CD14-positive monocyte (primary cell): ENCODE measurements around the gene SCN2B. TPM values are rescaled to one million over a fixed set of nuclear protein-coding genes. Genes with fewer than 3 reads are reported as not detected.

Experiments used
- DNase-seq, 3 donors: peaks; one replicate each; pipeline ENCODE4 v3.0.0-alpha.2; 2011 to 2022
- H2AFZ ChIP-seq: 2 replicates; pipeline ENCODE4 v1.6.0; 2012; ENCODE audit warnings: mild to moderate bottlenecking, low read depth, low read length, inconsistent platforms; ENCODE audit not compliant: insufficient read depth, poor library complexity, severe bottlenecking
- H3K27ac ChIP-seq, 2 donors: 1 replicate in 1 of 2; 2 replicates in 1 of 2; pipeline ENCODE4 v1.5.1; 2012 to 2013; ENCODE audit warnings: low read length in 2 of 2, control low read depth in 1 of 2, inconsistent platforms in 1 of 2, low read depth in 1 of 2, mild to moderate bottlenecking in 1 of 2
- H3K27me3 ChIP-seq, 2 donors: one replicate each; pipeline versions ENCODE4 v1.6.0 to v1.6.1; 2011 to 2013; ENCODE audit warnings: low read length in 2 of 2; ENCODE audit not compliant: control insufficient read depth in 2 of 2, insufficient read depth in 2 of 2
- H3K36me3 ChIP-seq, 2 donors: replicated peaks in 1 of 2; 1 replicate in 1 of 2; 2 replicates in 1 of 2; pipeline versions ENCODE4 v1.5.1 to v1.6.1; 2012 to 2013; ENCODE audit warnings: low read length in 2 of 2, control low read depth in 1 of 2, inconsistent platforms in 1 of 2, mild to moderate bottlenecking in 1 of 2; ENCODE audit not compliant: insufficient read depth in 2 of 2, control insufficient read depth in 1 of 2
- H3K4me1 ChIP-seq, 2 donors: 1 replicate in 1 of 2; 2 replicates in 1 of 2; pipeline versions ENCODE4 v1.5.1 to v1.6.1; 2012 to 2013; ENCODE audit warnings: low read length in 2 of 2, control low read depth in 1 of 2, inconsistent platforms in 1 of 2, mild to moderate bottlenecking in 1 of 2, moderate library complexity in 1 of 2; ENCODE audit not compliant: insufficient read depth in 2 of 2, control insufficient read depth in 1 of 2
- H3K4me2 ChIP-seq: replicated peaks from 2 replicates; pipeline ENCODE3; 2012; ENCODE audit warnings: low read length, moderate library complexity, mild to moderate bottlenecking; ENCODE audit not compliant: poor library complexity, severe bottlenecking; ENCODE audit errors: extremely low read depth
- H3K4me3 ChIP-seq, 3 experiments: fragments of 200-600 bp in 1 of 3; sonication (generic) in 1 of 3; replicated peaks in 1 of 3; 1 replicate in 2 of 3; 2 replicates in 1 of 3; pipeline ENCODE4 v1.5.1; 2011 to 2013; ENCODE audit warnings: low read length in 3 of 3, mild to moderate bottlenecking in 3 of 3, control low read depth in 2 of 3, low read depth in 2 of 3, inconsistent platforms in 1 of 3, moderate library complexity in 1 of 3
- H3K79me2 ChIP-seq: 2 replicates; pipeline ENCODE4 v1.6.0; 2012; ENCODE audit warnings: mild to moderate bottlenecking, control low read depth, inconsistent platforms, low read length, moderate library complexity; ENCODE audit not compliant: insufficient read depth
- H3K9ac ChIP-seq: 2 replicates; pipeline ENCODE4 v1.6.0; 2017; ENCODE audit warnings: low read length, mild to moderate bottlenecking; ENCODE audit not compliant: insufficient read depth, poor library complexity, severe bottlenecking
- H3K9me3 ChIP-seq, 2 donors: replicated peaks in 1 of 2; 1 replicate in 1 of 2; 2 replicates in 1 of 2; pipeline versions ENCODE4 v1.5.1 to v1.6.1; 2012 to 2013; ENCODE audit warnings: low read length in 2 of 2, control low read depth in 1 of 2; ENCODE audit not compliant: control insufficient read depth in 1 of 2, insufficient read depth in 1 of 2
- H4K20me1 ChIP-seq: 2 replicates; pipeline ENCODE4 v1.6.0; 2012; ENCODE audit warnings: mild to moderate bottlenecking, low read length, control low read depth, moderate library complexity; ENCODE audit not compliant: insufficient read depth
- H3K27ac Mint-ChIP-seq, 7 donors: one replicate each; pipeline ENCODE4 v1.8.0; 2020; ENCODE audit warnings: mild to moderate bottlenecking in 7 of 7, mixed read lengths in 7 of 7, moderate library complexity in 6 of 7, inconsistent platforms in 2 of 7
- H3K27me3 Mint-ChIP-seq, 3 donors: one replicate each; pipeline ENCODE4 v1.8.0; 2021 to 2022; ENCODE audit warnings: low read depth in 3 of 3, mild to moderate bottlenecking in 3 of 3, mixed read lengths in 3 of 3, moderate library complexity in 3 of 3, inconsistent platforms in 1 of 3
- H3K36me3 Mint-ChIP-seq, 2 donors: one replicate each; pipeline ENCODE4 v1.8.0; 2020; ENCODE audit warnings: mixed read lengths in 2 of 2, inconsistent platforms in 1 of 2, mild to moderate bottlenecking in 1 of 2
- H3K4me1 Mint-ChIP-seq: one replicate; pipeline ENCODE4 v1.8.0; 2020; ENCODE audit warnings: mild to moderate bottlenecking, mixed read lengths
- H3K4me3 Mint-ChIP-seq, 2 donors: one replicate each; pipeline ENCODE4 v1.8.0; 2020; ENCODE audit warnings: mild to moderate bottlenecking in 2 of 2, mixed read lengths in 2 of 2, moderate library complexity in 1 of 2
- H3K9me3 Mint-ChIP-seq, 7 donors: one replicate each; pipeline ENCODE4 v1.8.0; 2020 to 2022; ENCODE audit warnings: mixed read lengths in 7 of 7, mild to moderate bottlenecking in 6 of 7, moderate library complexity in 6 of 7, inconsistent platforms in 2 of 7
- CTCF ChIP-seq: fragments of 200-600 bp; IDR thresholded peaks from one replicate; pipeline ENCODE4 v1.8.0; 2022; ENCODE audit warnings: antibody characterized with exemption, mild to moderate bottlenecking
- WGBS: methylation state at CpG from one replicate; pipeline ENCODE4 v1.1.5; 2013; ENCODE audit warnings: missing lambda C conversion rate; ENCODE audit not compliant: insufficient coverage; 5-methylcytosine and 5-hydroxymethylcytosine counted together
- intact Hi-C, 2 donors: fragments of 100-400 bp; cut with micrococcal nuclease; formaldehyde crosslinking; loops; one replicate each; pipeline versions ENCODE4 v1.15.0 to v1.15.1; 2023
- polyA plus RNA-seq, 3 donors: library from polyadenylated mRNA; depleted of rRNA in 1 of 3; unstranded in 2 of 3; stranded (reverse) in 1 of 3; fragments of 300-500 nt in 2 of 3; fragments of >200 nt in 1 of 3; fragmentation: Illumina TruSeq in 2 of 3; gene quantifications; 1 replicate in 2 of 3; 2 replicates in 1 of 3; pipeline ENCODE4 v1.2.3, GENCODE V29; 2012 to 2021

Gene SCN2B
- polyA plus RNA-seq, 3 donors, result 0.01 TPM; not detected in 2

GRCh38 chr11:118155776-118156530 is 20.5 kb downstream of the SCN2B start:
- Mint-ChIP-seq H3K36me3 (peaks cover 5 to 8% of the 10 kb centered on the region in 2 donors), H3K27ac (no peak overlapping the region), H3K27me3 (peaks cover 61 to 83% (median 77%) of the 10 kb centered on the region in 3 donors), H3K4me3 (peak overlapping the region in 1 of 2 donors; percentile 65), H3K4me1 (peaks cover 22% of the 10 kb centered on the region), H3K9me3 (peaks cover 0 to 12% (median 4%) of the 10 kb centered on the region in 7 donors)
- Histone ChIP-seq H3K27ac (no peak overlapping the region), H3K79me2 (no peaks in the 10 kb centered on the region), H3K4me3 (no peak overlapping the region), H3K4me2 (no peak overlapping the region), H3K9me3 (peaks cover 0 to 22% of the 10 kb centered on the region in 2 donors), H4K20me1 (no peaks in the 10 kb centered on the region), H3K9ac (no peak overlapping the region), H2AFZ (no peak overlapping the region), H3K4me1 (peaks cover 10 to 22% of the 10 kb centered on the region in 2 donors), H3K27me3 (peaks cover 56 to 79% of the 10 kb centered on the region in 2 donors), H3K36me3 (no peaks in the 10 kb centered on the region)
- no peak for TF ChIP-seq CTCF
- no peak for DNase-seq
- 84% methylated on average over 8 of the region's 11 CpGs for WGBS
- intact Hi-C loops, result no loop called here

GRCh38 chr11:118154641-118155040 is 21.8 kb downstream of the SCN2B start:
- peaks cover 64 to 86% (median 86%) of the 10 kb centered on the region in 3 donors for H3K27me3 Mint-ChIP-seq
- no peak overlapping the region for H3K4me3 ChIP-seq
- peaks cover 56 to 87% of the 10 kb centered on the region in 2 donors for H3K27me3 ChIP-seq
- DNase-seq, result no peak
- H3K27ac ChIP-seq, result no peak overlapping the region
- H3K9ac ChIP-seq, result no peak overlapping the region
- no peaks in the 10 kb centered on the region for H3K79me2 ChIP-seq
- no peaks in the 10 kb centered on the region for H4K20me1 ChIP-seq
- H3K36me3 ChIP-seq, result no peaks in the 10 kb centered on the region
- no peak for TF ChIP-seq CTCF
- intact Hi-C loops, result no loop called here
- peak overlapping the region in 1 of 2 donors; percentile 84 for H3K4me3 Mint-ChIP-seq
- 100% methylated on average over 1 of the region's 1 CpG for WGBS
- no peak overlapping the region for H3K4me2 ChIP-seq
- peaks cover 5 to 8% of the 10 kb centered on the region in 2 donors for H3K36me3 Mint-ChIP-seq
- H3K9me3 ChIP-seq, result peaks cover 0 to 22% of the 10 kb centered on the region in 2 donors
- H3K27ac Mint-ChIP-seq, result no peak overlapping the region
- H3K4me1 Mint-ChIP-seq, result peaks cover 22% of the 10 kb centered on the region
- no peak overlapping the region for H2AFZ ChIP-seq
- peaks cover 0 to 12% (median 4%) of the 10 kb centered on the region in 7 donors for H3K9me3 Mint-ChIP-seq
- H3K4me1 ChIP-seq, result peaks cover 10 to 22% of the 10 kb centered on the region in 2 donors
